ENCODE measurements around the gene VIPAS39.

- no peak for TF ChIP-seq CTCF (conservative IDR thresholded peaks at IDR 0.05)
- TF ChIP-seq ZFX (IDR thresholded peaks at IDR 0.05), result no peak
These were observed 17.5 kb downstream of the VIPAS39 start for GRCh38 chr14:77439861-77440260.
